C4-2B (cell line): ENCODE data around the gene GAP43.

ENCODE experiments used
- ZFX ChIP-seq: fragments of 450-650 bp; IDR thresholded peaks from 2 replicates; pipeline ENCODE4 v1.6.1; 2017
- TF ChIP-seq, protein P1 (sequence below): fragments of 450-650 bp; conservative IDR thresholded peaks from 2 replicates; pipeline ENCODE4 v1.5.1; 2017; ENCODE audit warnings: mild to moderate bottlenecking

DNA sequence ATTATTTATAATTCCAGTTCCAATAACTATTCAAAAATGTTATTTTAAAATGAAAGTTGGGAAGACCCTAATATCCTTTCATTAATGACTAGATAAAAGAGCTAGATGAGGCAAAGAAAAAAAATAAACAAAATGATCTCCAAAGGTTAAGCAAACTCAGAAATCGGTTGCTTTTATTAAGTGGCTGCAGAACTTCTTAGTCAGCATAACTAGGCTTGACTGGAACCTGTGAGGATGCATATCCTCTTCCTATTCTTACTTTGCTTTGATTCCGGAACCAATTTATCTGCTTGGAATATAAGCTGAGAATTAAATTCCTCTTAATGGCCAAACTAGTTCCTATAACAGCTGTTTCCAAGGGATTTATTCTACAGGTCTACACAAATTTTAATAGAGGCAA is 10.7 kb downstream of the GAP43 start:
- TF ChIP-seq, protein P1, sequence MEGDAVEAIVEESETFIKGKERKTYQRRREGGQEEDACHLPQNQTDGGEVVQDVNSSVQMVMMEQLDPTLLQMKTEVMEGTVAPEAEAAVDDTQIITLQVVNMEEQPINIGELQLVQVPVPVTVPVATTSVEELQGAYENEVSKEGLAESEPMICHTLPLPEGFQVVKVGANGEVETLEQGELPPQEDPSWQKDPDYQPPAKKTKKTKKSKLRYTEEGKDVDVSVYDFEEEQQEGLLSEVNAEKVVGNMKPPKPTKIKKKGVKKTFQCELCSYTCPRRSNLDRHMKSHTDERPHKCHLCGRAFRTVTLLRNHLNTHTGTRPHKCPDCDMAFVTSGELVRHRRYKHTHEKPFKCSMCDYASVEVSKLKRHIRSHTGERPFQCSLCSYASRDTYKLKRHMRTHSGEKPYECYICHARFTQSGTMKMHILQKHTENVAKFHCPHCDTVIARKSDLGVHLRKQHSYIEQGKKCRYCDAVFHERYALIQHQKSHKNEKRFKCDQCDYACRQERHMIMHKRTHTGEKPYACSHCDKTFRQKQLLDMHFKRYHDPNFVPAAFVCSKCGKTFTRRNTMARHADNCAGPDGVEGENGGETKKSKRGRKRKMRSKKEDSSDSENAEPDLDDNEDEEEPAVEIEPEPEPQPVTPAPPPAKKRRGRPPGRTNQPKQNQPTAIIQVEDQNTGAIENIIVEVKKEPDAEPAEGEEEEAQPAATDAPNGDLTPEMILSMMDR, result no peak
- TF ChIP-seq ZFX, result no peak
